Frontal cortex (tissue), 4 donors: Measurements from ENCODE around the gene SH3PXD2A. TPM values are rescaled to one million over a fixed set of nuclear protein-coding genes. Genes with fewer than 3 reads are reported as not detected.
"Not testable (repeated sequence)": the region's sequence is repeated elsewhere in the genome, so short reads cannot be mapped to it uniquely, and the experiment has no call there.

ENCODE experiments used
- DNase-seq, 2 donors: peaks; one replicate each; pipeline ENCODE4 v3.0.0; 2012; ENCODE audit warnings: low spot score in 2 of 2
- FAIRE-seq: peaks from 2 replicates; lab custom pipeline; 2012; peaks lifted over from hg19 to GRCh38; lab: Jason Lieb, UNC
- total RNA-seq: library from RNA; depleted of rRNA; stranded (reverse); fragments of >200 nt; gene quantifications from one replicate; pipeline ENCODE4 v1.2.3, GENCODE V29; 2014
- donor health status: control.
- donor health status: control.
- donor health status: control.

The SH3PXD2A gene
- total RNA-seq, 1 donor from 2014 or later, result 6.1 TPM

- FAIRE-seq, DNase-seq: not testable (repeated sequence)
Measured at GRCh38 chr10:103607051-103607450, 248.3 kb downstream of the SH3PXD2A start.

- DNase-seq, FAIRE-seq: not testable (repeated sequence)
Measured at GRCh38 chr10:103606097-103606438, 249.3 kb downstream of the SH3PXD2A start.

DNA sequence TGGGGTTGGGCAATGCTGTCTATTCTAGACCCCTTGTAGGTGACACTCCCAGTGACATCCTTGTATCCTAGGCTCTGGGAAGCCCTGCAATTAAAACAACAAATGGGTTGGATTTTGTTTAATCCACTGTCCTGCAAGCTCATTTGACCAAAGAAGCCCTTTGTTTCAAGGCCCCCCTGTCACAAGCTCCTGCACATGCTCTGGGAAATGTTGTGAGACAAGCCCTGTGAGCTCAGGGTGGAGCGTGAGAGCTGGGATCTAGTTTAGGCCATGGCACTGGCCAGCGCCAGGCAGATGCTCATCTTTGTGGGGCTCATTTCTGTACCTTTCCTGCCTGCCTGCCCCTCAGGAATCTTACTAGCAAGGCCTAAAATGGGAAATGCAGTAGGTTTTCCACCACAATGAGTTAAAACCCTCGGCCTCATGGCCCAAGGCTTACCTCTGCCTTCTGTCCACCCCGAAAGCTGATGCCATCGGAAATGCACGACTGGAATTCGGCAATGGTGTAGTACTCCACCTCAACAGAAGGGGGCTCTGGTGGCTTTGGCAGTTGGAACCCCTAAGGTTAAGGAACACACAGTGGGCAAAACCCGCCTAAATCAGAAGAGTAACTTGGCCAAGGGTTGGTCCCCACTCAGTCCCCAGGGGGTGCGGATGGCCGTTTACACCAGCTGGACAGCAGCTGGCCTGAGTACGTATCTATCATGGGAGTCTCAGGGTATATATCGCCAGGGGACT is 249.8 kb downstream of the SH3PXD2A start:
- FAIRE-seq (no peak), DNase-seq (peak; percentile 71 to 77)

GRCh38 chr10:103603382-103603781 is 252.0 kb downstream of the SH3PXD2A start:
- DNase-seq (no peak), FAIRE-seq (no peak)

DNA sequence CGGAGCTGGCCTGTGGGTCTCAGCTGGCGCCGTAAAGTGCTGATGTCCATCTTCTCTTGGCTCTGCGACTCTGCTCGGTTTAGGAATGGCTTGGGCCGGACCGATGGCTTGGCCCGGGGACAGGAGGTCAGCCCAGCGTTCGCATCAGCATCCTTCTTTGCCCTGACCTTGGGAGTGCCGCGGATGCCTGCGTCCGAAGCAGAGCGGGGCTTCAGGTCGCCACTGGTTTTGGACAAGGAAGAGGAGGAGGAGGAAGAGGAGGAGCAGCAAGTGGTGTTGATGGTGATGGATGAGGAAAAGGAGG is 252.6 kb downstream of the SH3PXD2A start:
- no peak for DNase-seq
- FAIRE-seq, result no peak

DNA sequence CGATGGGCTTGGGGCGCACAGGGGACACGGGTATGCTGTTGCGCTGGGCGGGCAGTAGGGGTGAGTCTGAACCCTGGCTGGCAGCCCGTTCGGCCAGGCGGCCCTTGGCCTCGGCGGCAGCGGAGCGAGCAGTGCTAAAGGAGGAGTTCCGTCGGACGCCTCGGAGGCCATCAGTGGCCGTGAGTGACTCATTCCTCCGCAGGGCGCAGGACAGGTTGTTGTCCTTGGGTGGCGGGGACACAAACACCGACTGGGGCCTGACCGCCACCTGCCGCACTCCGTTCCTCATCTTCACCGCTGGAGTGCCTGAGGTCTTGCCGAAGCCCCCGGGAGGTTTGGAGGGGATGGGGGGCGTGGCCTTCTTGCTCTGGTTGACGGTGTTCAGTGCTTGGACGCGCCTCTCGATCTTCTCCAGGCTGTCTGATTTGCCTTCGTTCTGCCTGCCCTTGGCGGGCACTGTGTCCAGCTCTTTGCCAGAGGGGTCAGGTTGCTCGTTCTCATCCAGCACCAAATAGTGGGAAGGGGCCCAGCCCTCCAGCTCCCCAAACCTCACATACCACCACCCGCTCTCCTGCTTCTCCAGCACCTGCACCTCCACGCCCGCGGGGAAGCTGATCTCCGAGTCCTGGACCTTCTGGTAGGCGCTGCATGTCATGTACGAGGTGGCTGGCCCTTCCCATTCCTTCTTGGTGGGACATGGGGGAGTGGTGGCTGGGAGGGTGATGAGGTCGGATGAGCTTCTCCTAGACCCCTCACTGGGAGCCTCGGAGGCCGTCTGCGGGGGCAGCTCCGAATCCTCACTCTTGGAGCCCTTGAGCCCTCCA is 253.1 kb downstream of the SH3PXD2A start:
- FAIRE-seq (no peak), DNase-seq (no peak)

DNA sequence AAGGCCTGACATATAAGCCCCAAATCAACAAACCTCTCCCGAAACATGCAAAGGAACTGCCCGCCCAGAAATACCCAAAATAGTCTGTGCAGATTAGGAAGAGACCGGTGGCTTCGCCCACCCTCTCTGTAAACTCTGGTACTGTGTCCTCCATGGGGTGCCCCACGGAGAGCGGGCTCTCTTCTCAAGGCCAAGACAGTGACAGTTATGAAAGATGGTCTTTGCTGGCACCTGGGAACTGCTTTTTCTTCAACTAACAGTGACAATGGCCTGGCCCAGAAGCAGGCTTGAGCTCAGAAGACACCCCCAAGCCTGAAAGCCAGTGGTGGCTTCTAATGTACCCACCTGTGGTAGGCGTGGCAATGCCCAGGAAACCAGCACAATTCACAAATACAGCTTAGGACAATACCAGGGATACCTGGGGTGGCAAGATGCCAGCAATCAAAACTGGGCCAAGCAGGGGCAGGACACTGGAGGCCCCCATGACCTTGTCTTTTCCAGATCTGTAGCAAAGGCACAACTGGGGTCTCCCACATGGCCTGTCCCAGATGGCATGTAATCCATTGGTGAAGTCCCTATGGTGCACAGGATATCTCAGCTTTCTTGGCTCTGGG is 254.3 kb downstream of the SH3PXD2A start:
- DNase-seq (no peak), FAIRE-seq (no peak)

DNA sequence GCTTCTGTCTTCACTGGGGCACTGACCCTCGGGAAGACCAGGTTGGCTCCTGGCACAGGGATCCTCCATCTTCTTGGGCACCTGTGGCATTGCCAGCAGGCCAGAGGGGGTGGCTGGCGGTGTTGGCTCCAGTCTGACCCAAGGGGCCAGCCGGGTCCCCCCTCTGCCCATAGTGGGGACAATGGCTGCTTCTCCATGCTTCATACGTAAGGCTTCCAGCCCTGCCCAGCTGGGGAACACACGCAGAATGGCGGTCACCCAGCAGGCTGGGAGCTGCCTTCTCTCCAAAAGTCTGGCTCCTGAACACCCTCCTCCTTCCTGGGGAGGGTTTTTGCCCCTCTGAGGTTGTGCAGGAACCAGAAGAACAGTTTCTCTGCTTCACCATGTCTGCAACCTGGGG is 255.1 kb downstream of the SH3PXD2A start:
- FAIRE-seq (no peak), DNase-seq (no peak)

GRCh38 chr10:103599907-103600306 is 255.5 kb downstream of the SH3PXD2A start:
- DNase-seq (no peak), FAIRE-seq (no peak)

GRCh38 chr10:103599211-103599610 is 256.2 kb downstream of the SH3PXD2A start:
- FAIRE-seq (no peak), DNase-seq (peak in 1 of 2 donors; percentile 53)

- DNase-seq (peak; percentile 83 to 88), FAIRE-seq (no peak)
Measured at GRCh38 chr10:103598654-103599115, 256.7 kb downstream of the SH3PXD2A start.

- DNase-seq (no peak), FAIRE-seq (no peak)
Measured at GRCh38 chr10:103597003-103597402, 258.4 kb downstream of the SH3PXD2A start.

- FAIRE-seq, result no peak
- DNase-seq, result no peak
Measured at GRCh38 chr10:103595933-103596726, 259.2 kb downstream of the SH3PXD2A start.

DNA sequence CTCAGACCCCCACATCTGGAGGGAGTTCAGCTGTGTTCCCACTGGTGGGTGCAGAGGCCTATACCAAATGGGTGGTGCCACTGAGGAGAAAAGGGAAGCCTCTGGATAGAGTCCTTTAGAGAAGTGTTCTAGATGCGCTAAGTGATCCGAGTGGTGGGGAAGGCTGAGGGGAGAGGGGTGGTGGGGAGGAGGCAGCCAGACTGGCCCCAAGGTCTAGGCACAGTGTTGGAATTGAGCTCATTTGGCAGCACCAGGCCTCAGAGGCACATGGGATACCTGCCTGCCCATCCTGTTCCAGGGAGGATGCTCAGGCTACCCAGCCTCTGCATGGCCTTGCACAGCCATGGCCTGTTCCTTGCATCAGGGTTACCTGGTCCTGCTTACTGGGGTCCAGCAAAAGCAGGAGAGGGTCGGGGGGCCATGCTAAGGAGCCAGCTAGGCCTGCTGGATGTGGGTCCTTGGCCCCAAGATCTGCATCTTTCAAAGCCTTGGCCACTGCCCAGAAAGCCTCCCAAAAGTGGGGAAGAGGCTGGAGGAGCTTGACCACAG is 262.3 kb downstream of the SH3PXD2A start:
- FAIRE-seq (no peak), DNase-seq (no peak)

DNA sequence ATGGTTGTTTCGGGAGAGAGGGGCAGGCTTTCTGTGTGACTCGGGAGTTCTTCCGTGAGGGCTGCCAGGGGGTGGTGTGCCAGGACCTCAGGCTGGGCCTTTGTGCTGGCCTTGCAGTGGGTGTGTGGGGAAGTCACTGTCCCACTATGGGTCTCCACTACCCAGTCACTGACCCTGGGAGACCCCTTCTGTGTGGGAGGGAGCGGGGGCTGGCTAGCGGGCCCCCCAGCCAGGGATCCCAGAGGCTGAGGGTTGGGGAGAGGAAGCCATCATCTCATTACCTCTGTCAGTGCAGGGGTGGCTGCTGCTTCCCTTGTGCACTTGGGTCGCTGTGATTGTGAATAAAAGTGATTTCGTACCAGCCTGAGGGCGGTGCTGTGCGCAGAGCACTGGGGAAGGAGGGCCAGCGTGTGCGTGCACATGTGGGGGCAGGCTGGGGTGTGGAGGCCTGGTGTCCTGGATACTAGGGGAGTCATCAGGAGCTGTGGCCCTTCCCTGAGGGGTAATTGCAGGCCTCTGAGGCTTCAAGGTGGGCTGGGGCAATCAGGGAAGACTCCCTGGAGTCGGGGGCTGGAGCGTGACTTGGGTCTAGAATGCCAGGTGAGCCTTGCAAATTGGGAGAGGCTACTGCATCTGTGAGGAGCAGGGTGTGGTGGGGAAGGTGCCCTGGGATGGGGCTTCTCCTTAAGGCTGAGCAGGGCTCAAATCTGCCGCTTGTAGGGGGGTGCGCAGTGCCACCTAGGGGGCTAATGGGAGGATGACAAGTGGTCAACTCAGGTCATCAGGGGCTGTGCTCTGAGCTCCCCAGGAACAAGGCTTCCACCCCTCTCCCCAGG is 263.0 kb downstream of the SH3PXD2A start:
- FAIRE-seq, result no peak

DNA sequence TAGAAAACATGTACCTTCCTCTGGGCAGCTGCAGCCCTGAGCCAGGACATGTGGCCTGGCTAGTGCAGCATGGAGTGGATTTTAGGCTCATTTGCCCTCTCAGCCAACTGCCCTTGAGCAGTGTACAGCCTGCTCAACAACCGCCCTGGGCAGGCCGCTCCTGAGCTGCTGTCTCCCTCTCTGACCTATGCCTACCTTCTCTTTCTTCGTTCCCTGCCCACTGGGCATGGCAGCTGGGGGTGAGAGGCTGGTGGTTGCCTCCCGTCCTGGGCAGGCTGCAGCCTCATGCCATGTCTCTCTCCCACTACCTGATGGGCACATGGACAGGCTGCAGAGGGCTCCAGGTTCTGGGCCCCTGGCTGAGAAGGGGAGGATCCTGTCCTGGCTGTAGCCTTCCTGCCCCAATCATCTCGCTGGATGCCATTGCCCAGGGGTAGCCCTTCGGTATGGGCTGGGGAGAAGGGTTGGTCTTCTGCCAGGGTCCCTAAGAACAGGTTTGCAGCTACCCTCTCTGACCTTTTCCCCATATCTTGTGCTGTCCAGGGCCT is 264.6 kb downstream of the SH3PXD2A start:
- no peak for FAIRE-seq
- DNase-seq, result no peak

More for the DNA sequence above, 263.0 kb downstream of the SH3PXD2A start:
- peak in 1 of 2 donors; percentile 64 for DNase-seq

- DNase-seq (no peak), FAIRE-seq (no peak)
Measured at GRCh38 chr10:103590060-103590459, 265.3 kb downstream of the SH3PXD2A start.

GRCh38 chr10:103589074-103589630 is 266.2 kb downstream of the SH3PXD2A start:
- FAIRE-seq (no peak), DNase-seq (no peak)
